GM04503 (cell line): ENCODE results near the gene SEMA5A.

Experiments used
- DNase-seq: peaks from one replicate; pipeline ENCODE4 v3.0.0-alpha.2; 2012; ENCODE audit warnings: low read depth

SEMA5A gene

GRCh38 chr5:9169557-9169902 lies 376.3 kb downstream of the SEMA5A start:
- no peak for DNase-seq

DNA sequence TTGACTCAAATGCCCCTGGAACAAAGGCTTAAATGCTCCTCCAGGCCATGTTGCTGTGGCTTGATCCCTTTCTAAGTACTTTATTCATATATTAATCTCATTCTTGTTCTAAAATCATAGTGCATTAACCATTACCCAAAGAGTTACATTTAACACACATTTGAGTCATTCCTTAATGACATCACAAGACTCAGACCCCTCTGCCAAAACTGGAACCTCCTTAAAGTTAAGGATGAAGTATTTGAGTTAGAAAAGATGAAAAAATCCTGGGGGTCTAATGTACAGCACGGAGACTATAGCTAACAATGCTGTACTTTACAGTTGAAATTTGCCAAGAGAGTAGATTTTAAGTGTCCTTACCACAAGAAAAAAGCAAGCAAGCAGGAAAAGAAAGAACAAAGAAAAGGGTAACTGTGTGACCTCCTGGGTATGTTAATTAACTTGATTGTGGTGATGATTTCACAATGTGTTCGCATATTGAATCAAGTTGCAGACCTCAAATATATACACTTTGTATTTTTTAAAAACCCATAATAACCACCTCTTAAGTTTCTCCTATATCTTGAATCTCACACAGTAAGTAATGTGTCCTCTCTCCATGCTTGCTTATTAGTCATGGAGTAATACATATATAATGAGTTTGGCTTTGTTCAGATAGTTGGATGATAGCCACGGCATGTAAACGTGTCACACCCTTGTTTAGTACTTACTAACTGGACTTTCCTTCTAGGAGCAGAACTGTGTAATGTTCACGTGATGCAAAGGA lies 376.9 kb downstream of the SEMA5A start:
- DNase-seq: no peak

DNA sequence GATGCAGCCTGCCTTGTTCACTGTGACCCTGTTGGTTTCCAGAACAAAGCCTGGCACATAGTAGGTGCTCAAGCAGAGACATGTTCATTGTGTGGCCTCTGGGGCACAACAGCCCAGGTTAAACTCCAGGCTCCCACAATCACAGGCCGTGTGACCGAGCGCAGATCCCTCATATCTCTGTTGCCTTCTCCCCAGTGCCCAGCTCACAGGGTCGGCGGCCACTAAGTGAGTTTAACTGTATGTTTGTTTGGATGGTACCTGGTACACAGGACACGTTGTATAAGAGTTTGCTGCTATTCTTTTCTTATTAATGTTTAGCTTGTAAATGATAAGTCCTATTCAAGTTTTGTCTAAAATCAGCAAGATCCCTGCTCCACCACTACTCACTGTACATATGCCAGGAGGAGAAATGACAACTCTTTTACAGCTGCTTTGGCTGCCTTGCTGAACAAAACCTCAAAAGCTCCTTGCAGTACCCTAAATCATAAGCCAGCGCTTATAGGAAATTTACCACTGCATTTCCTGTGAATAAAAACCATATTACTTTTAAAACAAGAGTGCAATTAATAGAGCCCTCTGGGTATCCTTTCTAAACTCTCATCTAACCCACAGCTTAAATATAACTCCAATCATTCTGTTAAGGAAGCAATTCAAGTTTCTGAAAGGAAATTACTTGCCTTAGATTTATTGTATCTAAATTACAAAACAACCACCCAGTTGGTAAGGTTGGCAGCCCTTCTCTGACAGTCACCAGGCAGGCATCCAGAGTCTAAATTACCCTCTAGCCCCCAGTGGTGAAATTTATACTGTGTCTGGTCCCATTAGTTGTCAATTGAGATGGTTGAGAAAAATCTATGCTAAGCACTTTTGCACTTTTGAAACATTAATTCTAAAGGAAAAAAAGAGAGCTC lies 379.4 kb downstream of the SEMA5A start:
- DNase-seq: no peak

DNA sequence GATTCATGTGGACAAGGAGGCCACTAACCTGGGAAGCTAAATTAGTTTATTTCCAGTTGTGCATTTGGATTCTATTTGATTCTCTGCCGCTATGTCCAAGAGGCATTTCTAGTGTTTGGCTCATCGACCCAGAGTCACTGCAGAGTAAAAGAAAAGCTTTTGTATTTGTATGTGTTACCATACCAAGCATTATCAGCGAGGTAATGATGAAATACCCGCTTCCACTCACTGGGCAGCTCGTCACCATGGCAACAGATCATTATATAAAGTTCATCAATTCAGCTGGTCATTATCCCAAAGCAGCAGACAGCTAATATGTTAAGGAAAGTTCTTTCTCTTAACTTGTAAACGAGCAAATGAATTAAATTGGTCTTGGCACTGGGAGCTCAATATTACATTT lies 380.3 kb downstream of the SEMA5A start:
- DNase-seq: no peak

DNA sequence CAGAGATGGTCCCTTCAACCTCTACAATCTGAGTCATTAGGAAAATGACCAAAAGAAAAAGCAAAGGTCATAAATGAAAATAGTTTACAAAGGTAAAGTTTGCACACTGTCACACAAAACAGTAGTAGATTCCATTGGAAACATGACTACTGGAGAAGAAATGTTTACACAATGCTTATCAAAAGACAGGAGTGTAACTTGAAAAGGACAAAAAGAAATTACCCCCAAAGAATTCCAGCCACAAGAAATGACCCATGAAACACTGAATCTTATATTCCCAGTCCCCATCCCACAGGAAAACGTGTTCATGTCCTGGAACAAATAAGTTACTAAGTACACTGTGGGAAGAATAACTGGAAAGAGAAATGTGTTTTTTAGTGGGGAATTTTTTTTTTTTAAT lies 385.1 kb downstream of the SEMA5A start:
- DNase-seq: no peak

DNA sequence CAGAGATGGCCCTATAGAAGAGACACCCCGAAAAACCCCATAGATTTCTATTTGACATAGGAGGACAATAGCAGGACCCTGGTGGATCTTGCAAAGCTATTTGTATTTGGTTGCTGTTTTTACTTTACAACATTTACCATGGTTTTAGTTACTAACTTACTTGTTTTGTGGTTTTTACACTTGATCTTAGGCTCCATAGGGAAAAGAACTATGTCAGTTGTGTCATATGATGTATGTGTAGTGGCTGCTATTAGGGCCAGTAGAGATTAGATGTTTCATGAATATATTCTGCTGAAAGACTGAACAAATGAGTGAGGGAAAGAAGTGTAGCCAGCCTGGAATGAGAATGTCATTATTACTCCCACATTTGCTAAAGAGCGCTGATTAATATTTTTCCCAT lies 388.1 kb downstream of the SEMA5A start:
- DNase-seq: no peak

DNA sequence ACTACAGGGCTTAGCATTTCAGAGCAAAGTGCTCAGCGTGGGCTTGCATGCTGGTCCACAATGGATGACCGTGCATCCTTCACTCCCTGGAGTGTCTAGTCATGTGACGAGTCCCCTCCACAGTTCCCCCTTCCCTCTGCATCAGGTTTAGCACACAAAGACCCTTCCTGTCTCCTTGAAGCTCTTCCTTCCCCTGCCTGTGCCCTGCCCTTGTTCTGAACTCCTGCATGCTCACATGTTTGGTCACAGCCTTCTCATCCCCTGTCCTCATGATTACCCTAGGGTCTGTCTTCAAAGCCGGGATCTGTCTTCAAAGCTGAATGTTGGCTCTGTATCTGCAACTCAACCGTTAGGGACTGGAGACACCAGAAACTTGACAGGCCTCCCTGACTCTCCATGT lies 388.9 kb downstream of the SEMA5A start:
- no peak for DNase-seq

DNA sequence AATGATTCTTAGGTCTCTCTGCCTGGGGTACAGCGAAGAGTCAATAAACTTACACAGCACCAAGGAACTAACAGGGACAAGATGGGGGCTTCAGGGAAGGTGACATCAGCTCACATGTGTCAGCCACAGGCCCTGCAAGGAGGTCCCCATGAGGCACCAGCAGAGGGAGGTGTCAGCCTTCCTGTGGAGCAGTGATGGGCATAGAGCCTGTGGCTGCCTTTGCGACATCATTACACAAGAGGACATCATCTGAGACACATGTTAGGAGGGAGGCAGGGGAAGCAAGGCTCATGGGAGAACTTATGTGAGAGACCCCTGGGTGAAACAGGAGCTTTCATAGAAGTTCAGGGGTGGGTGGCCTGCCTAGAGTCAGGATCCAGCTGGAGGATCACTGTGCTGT lies 389.6 kb downstream of the SEMA5A start:
- no peak for DNase-seq

DNA sequence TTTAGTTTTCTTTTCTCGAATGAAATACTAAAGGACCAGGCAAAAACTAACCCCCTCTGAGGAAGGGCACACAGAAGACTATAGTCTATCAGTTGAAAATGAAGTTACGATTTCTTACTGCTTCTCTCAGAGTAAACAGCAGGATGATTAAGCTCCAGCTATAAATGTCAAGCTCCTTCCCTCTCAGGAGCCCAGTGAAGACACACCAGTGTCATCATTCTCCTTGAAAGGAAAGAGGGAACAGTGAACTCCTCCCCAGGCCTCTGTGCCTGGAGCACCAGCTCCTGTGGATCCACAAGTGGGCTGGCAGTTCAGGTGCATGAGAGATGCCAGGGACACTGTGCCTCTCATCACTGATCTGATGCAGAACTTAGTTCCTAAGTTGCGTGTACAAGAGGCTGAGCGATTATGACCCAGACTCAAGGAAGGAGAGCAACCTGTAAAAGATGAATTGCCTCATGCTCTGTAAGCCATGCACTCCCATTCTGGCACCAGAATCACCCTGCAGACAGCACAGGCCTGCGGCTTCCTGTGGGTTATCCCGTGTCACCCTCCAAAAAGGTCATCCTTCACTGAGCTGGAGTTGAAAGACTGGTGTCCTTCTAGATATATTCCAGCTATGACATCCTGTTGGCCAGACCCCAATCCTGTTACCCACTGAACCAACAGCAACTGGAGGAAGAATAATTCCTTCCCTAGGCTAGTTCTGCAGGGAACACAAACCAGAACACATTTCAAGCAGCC lies 394.0 kb downstream of the SEMA5A start:
- no peak for DNase-seq

DNA sequence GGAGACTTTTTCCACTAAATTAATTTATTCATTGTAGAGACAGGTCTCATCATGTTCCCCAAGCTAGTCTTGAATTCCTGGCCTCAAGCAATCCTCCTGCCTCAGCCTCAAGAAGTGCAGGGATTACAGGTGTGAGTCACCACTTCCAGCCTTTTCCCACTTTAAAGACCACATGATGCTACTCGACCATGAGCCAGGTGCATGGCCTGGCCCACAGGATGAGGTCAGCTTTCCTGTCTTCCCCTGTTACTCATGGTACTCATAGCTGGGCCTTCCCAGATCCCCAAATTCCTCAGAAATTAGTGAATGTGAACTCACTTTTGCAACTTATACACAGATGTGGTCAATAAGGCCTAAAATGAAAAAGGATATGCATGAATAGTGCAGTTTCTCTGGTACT lies 395.9 kb downstream of the SEMA5A start:
- no peak for DNase-seq

DNA sequence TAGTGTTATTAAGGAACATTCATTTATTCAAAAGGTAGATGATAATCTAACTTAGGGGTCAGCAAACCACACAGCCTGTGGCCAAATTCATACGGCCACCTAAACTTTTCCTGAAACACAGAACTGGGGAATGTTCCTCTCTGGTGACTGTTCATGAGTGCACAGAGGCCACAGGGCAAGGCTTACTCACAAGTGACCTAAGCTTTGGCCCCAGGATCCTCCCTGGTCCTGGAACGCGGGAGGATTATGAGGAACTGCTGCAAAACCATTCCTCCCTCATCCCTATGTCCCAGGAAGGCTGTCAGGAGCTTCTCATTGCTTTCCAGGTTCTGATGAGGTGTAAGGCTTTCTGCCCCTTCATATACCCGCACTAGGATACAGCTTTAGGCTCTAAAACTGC lies 397.6 kb downstream of the SEMA5A start:
- no peak for DNase-seq

DNA sequence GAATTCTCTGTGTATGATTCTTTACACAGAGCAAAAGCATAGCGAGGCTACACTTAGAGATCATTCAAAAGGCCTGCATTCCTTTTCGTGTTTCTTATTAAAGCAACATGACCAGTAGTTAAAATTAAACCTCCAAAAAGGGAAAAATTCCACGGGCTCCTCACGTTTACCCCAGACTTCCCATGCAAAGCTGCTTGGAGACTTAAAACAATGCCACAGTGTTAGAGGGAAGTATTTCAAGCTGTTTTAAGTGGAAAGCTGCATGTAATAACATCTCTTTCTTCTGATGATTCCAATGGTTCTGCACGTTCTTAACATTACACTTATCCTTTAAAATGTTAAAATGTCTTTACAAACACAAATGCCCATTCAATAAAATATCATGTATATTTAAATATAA lies 405.2 kb downstream of the SEMA5A start:
- DNase-seq: no peak

DNA sequence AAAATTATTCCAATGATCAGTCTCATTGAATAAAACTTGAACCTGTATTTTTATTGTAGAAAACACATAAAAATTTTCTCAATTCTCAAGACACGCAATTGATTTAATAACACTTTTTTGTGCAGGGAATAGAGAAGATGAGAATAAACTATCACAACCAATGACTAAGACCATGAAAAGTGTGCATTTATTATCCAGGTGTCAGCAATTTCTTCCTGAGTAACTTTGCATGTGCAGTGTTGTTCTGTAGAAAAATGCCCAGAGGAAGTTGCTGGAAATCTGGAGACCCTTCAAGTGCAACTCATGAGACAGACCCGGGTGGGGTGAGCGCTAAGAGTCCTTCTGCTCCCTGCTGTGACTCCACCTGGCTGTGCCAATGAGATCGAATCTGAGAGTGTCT lies 405.7 kb downstream of the SEMA5A start:
- DNase-seq: no peak

- DNase-seq: no peak
Measured at GRCh38 chr5:9139344-9139743, 406.5 kb downstream of the SEMA5A start.

DNA sequence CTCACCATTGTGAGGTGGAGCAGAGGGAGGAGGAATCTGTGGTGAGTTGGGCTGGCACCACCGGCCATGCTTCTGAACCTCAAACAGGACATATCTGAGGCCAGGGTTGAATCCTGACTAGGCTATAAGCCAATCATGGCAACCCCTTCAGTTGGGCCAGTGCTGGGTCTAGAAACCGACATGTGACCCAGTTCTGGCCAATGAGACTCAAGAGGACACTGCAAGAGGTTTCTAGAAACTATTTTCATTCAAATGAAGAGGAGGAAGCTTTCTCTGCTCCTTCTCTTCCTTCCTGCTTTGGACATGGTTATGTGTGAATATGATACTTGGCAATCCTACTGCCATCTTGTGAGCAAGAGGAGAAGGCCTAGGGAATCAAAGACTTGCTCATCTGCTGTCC lies 417.7 kb downstream of the SEMA5A start:
- DNase-seq: no peak

DNA sequence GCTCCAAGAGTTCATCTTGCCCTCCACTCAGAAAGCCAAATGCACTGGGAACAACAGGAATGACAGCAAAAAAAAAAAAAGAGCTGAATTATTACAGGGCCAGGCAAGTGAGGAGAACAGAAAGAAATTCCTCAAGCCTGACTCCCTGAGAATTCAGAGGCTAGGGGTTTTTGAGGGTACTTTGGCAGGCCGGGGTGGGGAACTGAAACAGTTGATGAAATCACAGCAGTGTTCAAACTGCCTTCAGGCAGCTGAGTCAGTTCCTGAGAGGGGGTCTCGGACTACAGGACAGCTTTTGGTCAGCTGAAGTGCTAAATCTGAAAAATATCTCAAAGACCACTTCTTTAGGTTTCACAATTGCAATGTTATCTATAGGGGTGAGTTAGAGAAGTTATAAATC lies 419.4 kb downstream of the SEMA5A start:
- no peak for DNase-seq

- DNase-seq: no peak
Measured at GRCh38 chr5:9125852-9126251, 420.0 kb downstream of the SEMA5A start.

DNA sequence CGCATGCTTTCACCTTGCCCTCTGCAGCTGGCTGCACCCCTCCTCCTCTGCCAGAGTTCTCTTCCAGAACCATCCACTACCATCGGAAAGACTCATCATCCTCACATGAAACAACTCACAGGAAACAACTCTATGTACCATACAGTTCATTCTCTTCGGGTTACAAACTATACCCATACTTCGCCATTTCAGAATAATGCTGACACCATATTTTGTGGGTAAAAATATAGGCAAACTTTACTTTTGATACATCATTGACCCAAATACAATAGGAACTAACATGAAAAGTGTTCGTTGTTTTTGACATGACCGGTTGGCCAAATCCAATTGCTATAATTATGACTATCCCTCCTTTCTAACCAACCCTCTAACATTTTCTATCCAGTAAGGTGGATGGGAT lies 421.0 kb downstream of the SEMA5A start:
- no peak for DNase-seq

DNA sequence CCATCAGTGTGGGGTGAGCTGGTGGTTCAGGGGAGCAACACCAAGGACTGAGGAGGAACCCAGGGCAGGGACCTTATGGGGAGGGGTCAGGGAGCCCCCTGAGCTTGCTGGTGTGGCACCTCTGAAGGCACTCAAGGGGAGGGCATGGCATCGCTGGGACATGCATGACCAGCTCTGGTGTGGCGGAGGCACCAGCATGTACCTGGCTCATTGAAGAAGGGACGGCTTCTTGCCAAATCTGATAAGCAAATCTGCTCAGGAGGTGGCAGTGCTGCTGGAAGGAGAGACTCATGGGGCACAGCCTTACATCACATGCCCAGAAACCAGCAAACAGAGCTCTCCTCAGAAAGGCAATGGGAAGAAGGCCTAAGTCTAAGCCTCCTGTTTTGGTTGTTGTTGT lies 421.8 kb downstream of the SEMA5A start:
- DNase-seq: no peak

DNA sequence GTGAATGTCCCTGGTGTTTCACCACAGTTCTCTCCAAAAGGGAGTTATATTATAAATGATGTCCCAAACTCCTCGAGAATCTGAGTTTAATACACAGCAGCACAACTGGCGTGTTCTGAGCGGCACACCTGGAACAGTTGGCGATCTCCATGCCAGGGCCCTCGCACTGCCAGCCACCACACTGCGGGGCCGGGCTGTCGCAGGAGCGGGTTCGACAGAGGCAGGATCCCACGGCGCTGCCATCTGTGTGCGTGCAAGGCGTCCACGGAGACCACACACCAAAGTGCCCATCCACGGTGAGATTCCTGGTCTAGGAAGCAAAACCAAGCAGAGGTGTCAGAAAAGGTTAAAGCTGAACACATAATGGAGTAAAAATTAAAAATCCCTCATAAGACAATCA lies 423.3 kb downstream of the SEMA5A start:
- no peak for DNase-seq

DNA sequence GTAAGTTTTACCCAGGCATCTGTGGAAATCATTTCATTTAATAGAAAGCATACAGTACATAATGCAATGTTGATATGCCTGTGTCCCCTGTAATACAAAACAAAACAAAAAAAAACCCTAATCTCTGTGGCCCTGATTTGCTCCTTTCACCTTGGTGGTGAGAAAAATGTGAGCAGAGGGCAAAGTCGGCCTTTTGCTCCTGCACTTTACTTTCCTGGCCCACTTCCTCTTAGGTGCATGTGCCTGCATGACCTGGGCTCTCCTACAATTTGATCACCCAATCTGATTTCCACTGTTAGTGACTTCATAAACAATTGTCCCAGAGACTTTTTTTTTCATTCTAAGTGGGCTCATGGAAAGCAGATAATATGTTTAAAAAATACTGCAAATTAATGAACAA lies 424.3 kb downstream of the SEMA5A start:
- no peak for DNase-seq

DNA sequence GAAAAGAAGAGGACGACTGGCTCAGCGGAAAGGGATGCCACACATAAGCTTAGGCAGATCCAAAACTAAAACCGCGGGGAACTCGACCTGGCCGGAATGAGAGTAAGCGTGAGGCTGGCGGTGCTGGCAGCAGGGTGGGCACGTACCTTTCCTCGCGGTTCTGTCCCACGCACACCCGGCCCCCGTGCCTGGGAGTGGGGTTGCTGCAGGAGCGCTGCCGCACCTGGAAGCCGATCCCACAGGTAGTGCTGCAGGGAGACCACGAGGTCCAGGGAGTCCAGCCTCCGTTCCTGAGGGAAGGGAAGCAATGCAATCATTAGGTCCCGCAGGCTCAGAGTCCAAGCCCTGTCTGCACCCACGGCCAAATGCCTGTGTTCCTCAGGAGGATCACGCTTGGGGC lies 427.0 kb downstream of the SEMA5A start:
- no peak for DNase-seq

GRCh38 chr5:9115093-9115492 lies 430.8 kb downstream of the SEMA5A start:
- DNase-seq: no peak
